NCI-H82 (cell line): Measurements from ENCODE around the gene HAL.

Experiments used
- DNase-seq: peaks from one replicate; lab custom pipeline; 2025; lab: John Stamatoyannopoulos, UW

Gene HAL

GRCh38 chr12:95940514-95940913 is 55.6 kb downstream of the HAL start:
- no peak for DNase-seq
